Peyer's patch (tissue), 4 donors: ENCODE measurements around the gene SLC27A1. TPM values are rescaled to one million over a fixed set of nuclear protein-coding genes. Genes with fewer than 3 reads are reported as not detected.

Experiments used
- DNase-seq, 3 donors: peaks; one replicate each; pipeline ENCODE4 v3.0.0-alpha.2; 2017 to 2019
- H3K27ac ChIP-seq, 4 donors: fragments of 200-600 bp; sonication (generic); one replicate each; pipeline ENCODE4 v1.5.1; 2016 to 2019
- H3K27me3 ChIP-seq, 2 donors: fragments of 200-600 bp; sonication (generic); one replicate each; pipeline ENCODE4 v1.5.1; 2019
- H3K36me3 ChIP-seq, 3 donors: fragments of 200-600 bp; sonication (generic); one replicate each; pipeline ENCODE4 v1.5.1; 2016 to 2019
- H3K4me1 ChIP-seq, 4 donors: fragments of 200-600 bp; sonication (generic); one replicate each; pipeline ENCODE4 v1.5.1; 2016 to 2019
- H3K4me3 ChIP-seq, 4 donors: fragments of 200-600 bp; sonication (generic); 1 replicate in 3 of 4; 2 replicates in 1 of 4; pipeline ENCODE4 v1.5.1; 2016 to 2019; ENCODE audit warnings: mild to moderate bottlenecking in 1 of 4
- H3K9me3 ChIP-seq, 4 donors: fragments of 200-600 bp; sonication (generic); one replicate each; pipeline ENCODE4 v1.5.1; 2016 to 2019; ENCODE audit warnings: mild to moderate bottlenecking in 1 of 4
- CTCF ChIP-seq, 6 experiments: fragments of 450-650 bp in 4 of 6; fragments of 200-600 bp in 2 of 6; sonication (generic) in 1 of 6; IDR thresholded peaks; one replicate each; pipeline ENCODE4 v1.5.1; 2017 to 2019; ENCODE audit warnings: antibody characterized with exemption in 6 of 6, mild to moderate bottlenecking in 3 of 6, moderate library complexity in 1 of 6
- POLR2A ChIP-seq, 2 donors: fragments of 450-650 bp; IDR thresholded peaks; one replicate each; pipeline ENCODE4 v1.5.1; 2017; ENCODE audit warnings: antibody characterized with exemption in 2 of 2, mild to moderate bottlenecking in 2 of 2, moderate library complexity in 2 of 2
- total RNA-seq, 4 donors: library from RNA; depleted of rRNA; stranded (reverse); fragments of >200 nt; gene quantifications; one replicate each; pipeline ENCODE4 v1.1.0, GENCODE V29; 2016

SLC27A1 gene
- total RNA-seq, 4 donors from 2014 or later = 0.70 to 13.2 (median 8.3) TPM

GRCh38 chr19:17481986-17482385, 11.7 kb downstream of the SLC27A1 start:
- Histone ChIP-seq H3K4me1 (no peaks in the 10 kb centered on the region), H3K4me3 (no peak overlapping the region), H3K27ac (no peak overlapping the region), H3K27me3 (no peaks in the 10 kb centered on the region), H3K36me3 (no peaks in the 10 kb centered on the region), H3K9me3 (no peaks in the 10 kb centered on the region)
- TF ChIP-seq CTCF (IDR thresholded peaks at IDR 0.05) (no peak), POLR2A (IDR thresholded peaks at IDR 0.05) (no peak)
- no peak for DNase-seq

- no peak for DNase-seq
- no peak overlapping the region for H3K4me3 ChIP-seq
- H3K27ac ChIP-seq = no peak overlapping the region
- peaks cover 0 to 7% (median 1%) of the 10 kb centered on the region in 4 donors for H3K4me1 ChIP-seq
- H3K36me3 ChIP-seq = no peaks in the 10 kb centered on the region
- H3K27me3 ChIP-seq = no peaks in the 10 kb centered on the region
- TF ChIP-seq CTCF (IDR thresholded peaks at IDR 0.05) = no peak
- no peaks in the 10 kb centered on the region for H3K9me3 ChIP-seq
These were observed 12.7 kb downstream of the SLC27A1 start for GRCh38 chr19:17482877-17483604.

- no peak for TF ChIP-seq POLR2A (IDR thresholded peaks at IDR 0.05)
- TF ChIP-seq CTCF (IDR thresholded peaks at IDR 0.05) = no peak
- Histone ChIP-seq H3K27ac (no peak overlapping the region), H3K4me1 (peaks cover 0 to 12% (median 6%) of the 10 kb centered on the region in 4 donors), H3K9me3 (no peaks in the 10 kb centered on the region), H3K36me3 (no peaks in the 10 kb centered on the region), H3K27me3 (no peaks in the 10 kb centered on the region), H3K4me3 (no peak overlapping the region)
- DNase-seq = no peak
These were observed 13.3 kb downstream of the SLC27A1 start for GRCh38 chr19:17483605-17484002.

GRCh38 chr19:17484520-17485185, 14.3 kb downstream of the SLC27A1 start:
- H3K27ac ChIP-seq = no peak overlapping the region
- no peak for TF ChIP-seq POLR2A (IDR thresholded peaks at IDR 0.05)
- H3K27me3 ChIP-seq = no peaks in the 10 kb centered on the region
- H3K9me3 ChIP-seq = no peaks in the 10 kb centered on the region
- no peak overlapping the region for H3K4me3 ChIP-seq
- peaks cover 0 to 17% (median 8%) of the 10 kb centered on the region in 4 donors for H3K4me1 ChIP-seq
- no peaks in the 10 kb centered on the region for H3K36me3 ChIP-seq
- no peak for DNase-seq

GRCh38 chr19:17486545-17487240, 16.4 kb downstream of the SLC27A1 start:
- no peak overlapping the region for H3K4me3 ChIP-seq
- no peak overlapping the region for H3K27ac ChIP-seq
- no peak for DNase-seq

More at GRCh38 chr19:17486545-17487240, 16.4 kb downstream of the SLC27A1 start:
- Histone ChIP-seq H3K4me1 (peaks cover 0 to 17% (median 8%) of the 10 kb centered on the region in 4 donors), H3K9me3 (no peaks in the 10 kb centered on the region), H3K36me3 (no peaks in the 10 kb centered on the region), H3K27me3 (no peaks in the 10 kb centered on the region)
- TF ChIP-seq CTCF (IDR thresholded peaks at IDR 0.05) = no peak
- no peak for TF ChIP-seq POLR2A (IDR thresholded peaks at IDR 0.05)
